Lung (tissue), 12 donors: ENCODE data around the gene ZBTB38. TPM values are rescaled to one million over a fixed set of nuclear protein-coding genes. Genes with fewer than 3 reads are reported as not detected.

ENCODE experiments used
- ATAC-seq: fragments of 200-7000 bp; cut with Tn5 transposase; one replicate; pipeline ENCODE4 v1.9.1; 2020; ENCODE audit warnings: moderate number of reproducible peaks; ENCODE audit not compliant: insufficient read depth, low FRiP score
- DNase-seq, 3 donors: peaks; one replicate each; pipeline ENCODE4 v3.0.0-alpha.2; 2013 to 2017
- H3K27ac ChIP-seq, 2 donors: one replicate each; pipeline ENCODE4 v1.5.1; 2013; ENCODE audit warnings: mild to moderate bottlenecking in 2 of 2, moderate library complexity in 2 of 2, control low read depth in 1 of 2, inconsistent platforms in 1 of 2, low read depth in 1 of 2, low read length in 1 of 2
- H3K27me3 ChIP-seq, 3 donors: one replicate each; pipeline ENCODE4 v1.5.1; 2013; ENCODE audit warnings: low read length in 2 of 3; ENCODE audit not compliant: control insufficient read depth in 3 of 3, insufficient read depth in 3 of 3
- H3K36me3 ChIP-seq, 4 donors: one replicate each; pipeline ENCODE4 v1.5.1; 2013; ENCODE audit warnings: low read length in 4 of 4, mild to moderate bottlenecking in 1 of 4, moderate library complexity in 1 of 4; ENCODE audit not compliant: control insufficient read depth in 4 of 4, insufficient read depth in 4 of 4
- H3K4me1 ChIP-seq, 5 donors: one replicate each; pipeline ENCODE4 v1.5.1; 2013; ENCODE audit warnings: low read length in 5 of 5, mild to moderate bottlenecking in 2 of 5, moderate library complexity in 1 of 5; ENCODE audit not compliant: control insufficient read depth in 5 of 5, insufficient read depth in 5 of 5
- H3K4me3 ChIP-seq: one replicate; pipeline ENCODE4 v1.5.1; 2013; ENCODE audit warnings: mild to moderate bottlenecking, control low read depth, moderate library complexity
- H3K9ac ChIP-seq, 2 donors: one replicate each; pipeline ENCODE4 v1.5.1; 2013; ENCODE audit warnings: low read length in 2 of 2, control low read depth in 1 of 2; ENCODE audit not compliant: insufficient read depth in 1 of 2
- H3K9me3 ChIP-seq, 4 donors: one replicate each; pipeline ENCODE4 v1.5.1; 2013; ENCODE audit warnings: low read length in 3 of 4, mild to moderate bottlenecking in 1 of 4, moderate library complexity in 1 of 4; ENCODE audit not compliant: control insufficient read depth in 4 of 4, insufficient read depth in 3 of 4
- CTCF ChIP-seq: IDR thresholded peaks from 2 replicates; pipeline ENCODE4 v1.5.1; 2012; ENCODE audit warnings: mild to moderate bottlenecking; ENCODE audit errors: control extremely low read depth, extremely low read depth
- WGBS, 2 donors: extraction: QIAGEN DNeasy Blood & Tissue Kit; methylation state at CpG; one replicate each; pipeline ENCODE4 v1.1.7; 2013; 5-methylcytosine and 5-hydroxymethylcytosine counted together
- polyA plus RNA-seq, 2 donors: library from polyadenylated mRNA; stranded (reverse); fragments of 200-250 nt; gene quantifications; one replicate each; pipeline ENCODE4 v1.2.1, GENCODE V29; 2013
- total RNA-seq, 2 donors: library from RNA; depleted of rRNA in 1 of 2; stranded (reverse); fragments of >200 nt in 1 of 2; gene quantifications; one replicate each; pipeline ENCODE4 v1.2.1, GENCODE V29; 2014 to 2021
- donor health status: control.
- donor health status: control.
- donor health status: Bipolar disorder and iron deficiency.
- donor health status: healthy.
- donor health status: DM: yes; HTN: yes; CAD: no.

Gene ZBTB38
- total and polyA plus RNA-seq, 4 donors: 9.3 to 111 (median 53.5) TPM

DNA sequence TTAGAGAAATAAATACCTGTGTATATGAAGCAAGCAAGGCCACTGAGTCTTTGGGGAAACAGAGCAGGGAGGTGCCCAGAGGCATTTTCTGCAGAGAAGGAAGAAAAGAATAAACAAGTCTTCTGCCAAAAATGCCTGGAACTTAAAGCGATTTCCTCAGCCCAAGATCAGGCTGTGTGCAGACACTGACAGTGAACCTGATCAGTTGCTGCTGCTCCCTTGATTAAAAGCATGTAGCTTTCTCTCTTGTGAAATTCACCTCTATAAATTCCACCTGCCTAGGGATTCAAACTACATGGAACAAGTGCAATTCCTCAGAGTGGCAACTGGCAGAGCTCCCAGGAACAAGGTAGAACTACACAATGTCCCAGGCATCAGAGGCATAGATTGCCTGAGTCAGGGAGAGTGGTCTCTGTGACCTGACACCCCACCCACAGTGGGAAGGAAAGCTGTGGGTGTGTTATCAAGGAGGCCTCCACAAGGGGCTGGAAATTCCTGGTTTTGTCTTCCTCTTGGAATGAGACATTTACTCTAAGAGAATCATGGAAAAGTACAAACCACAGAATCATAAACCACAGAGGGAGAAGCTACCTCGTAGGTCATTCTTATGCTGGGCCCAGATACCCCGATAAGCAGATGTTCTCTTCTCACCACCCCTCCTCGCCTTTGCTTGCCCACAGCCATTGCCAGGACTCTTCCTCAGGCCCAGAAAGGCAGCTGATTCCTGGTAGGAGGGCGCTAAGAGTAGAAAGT is 1.8 kb upstream of the ZBTB38 start:
- peaks cover 0 to 3% (median 0%) of the 10 kb centered on the region in 4 donors for H3K36me3 ChIP-seq
- H3K27ac ChIP-seq: peak overlapping the region; percentile 96 to 99
- peak; percentile 46 to 83 (median 69) for DNase-seq
- H3K9ac ChIP-seq: no peak overlapping the region
- 45 to 59% methylated on average over 5 of the region's 5 CpGs for WGBS, 2 donors
- H3K27me3 ChIP-seq: no peaks in the 10 kb centered on the region
- H3K4me3 ChIP-seq: no peak overlapping the region
- peaks cover 13 to 42% (median 27%) of the 10 kb centered on the region in 5 donors for H3K4me1 ChIP-seq
- H3K9me3 ChIP-seq: no peaks in the 10 kb centered on the region
- no peak for ATAC-seq
- no peak for TF ChIP-seq CTCF

GRCh38 chr3:141367038-141367730 is 1.1 kb upstream of the ZBTB38 start:
- whole genome bisulfite sequencing, 2 donors: 85 to 88% methylated on average over 12 of the region's 12 CpGs
- TF ChIP-seq CTCF: no peak
- DNase-seq (peak in 1 of 3 donors; percentile 35), ATAC-seq (no peak)
- peak overlapping the region; percentile 96 to 99 for H3K27ac ChIP-seq
- H3K27me3 ChIP-seq: no peaks in the 10 kb centered on the region
- H3K4me3 ChIP-seq: no peak overlapping the region
- H3K4me1 ChIP-seq: peaks cover 15 to 42% (median 26%) of the 10 kb centered on the region in 5 donors
- H3K9ac ChIP-seq: no peak overlapping the region
- peaks cover 0 to 3% (median 1%) of the 10 kb centered on the region in 4 donors for H3K36me3 ChIP-seq
- no peaks in the 10 kb centered on the region for H3K9me3 ChIP-seq

DNA sequence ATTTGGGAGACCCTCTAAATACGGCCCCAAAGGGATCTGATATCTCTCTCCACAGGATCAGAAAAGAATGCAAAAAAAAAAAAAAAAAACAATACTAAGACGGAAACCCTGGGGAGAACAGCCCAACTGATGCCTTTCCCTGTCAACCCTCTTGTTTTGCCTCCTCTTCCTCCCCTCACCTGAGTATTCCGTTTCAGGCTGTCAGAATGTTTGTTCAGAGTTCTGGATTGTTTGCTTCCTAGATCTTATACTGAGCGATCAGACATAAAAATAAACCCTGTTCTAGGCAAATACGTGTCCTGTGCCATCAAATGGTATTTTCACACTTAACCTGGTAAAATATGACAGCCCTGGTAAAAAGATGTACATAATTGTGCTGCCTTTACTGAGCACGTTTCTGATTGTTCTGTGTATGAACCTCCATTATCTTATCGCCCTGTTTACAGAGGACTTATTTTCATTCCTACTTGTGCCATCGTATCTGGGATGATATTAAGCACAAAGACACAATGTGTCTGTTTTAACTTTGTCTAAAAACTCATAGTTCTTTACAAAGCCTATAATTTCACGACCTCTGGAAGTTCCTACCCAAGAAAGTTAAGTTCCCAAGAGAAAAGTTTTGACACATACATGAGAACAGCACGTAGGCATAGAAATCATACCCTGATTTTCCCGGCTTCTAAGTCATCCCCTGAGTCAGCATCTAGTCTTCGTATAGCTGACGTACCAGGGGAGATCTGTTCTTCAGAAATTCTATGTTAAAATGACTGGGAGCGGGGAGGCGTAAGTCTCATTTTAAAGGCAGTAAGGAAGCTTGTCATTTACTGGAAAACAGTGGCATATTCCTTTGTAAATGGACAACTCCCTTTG is 856 bp downstream of the ZBTB38 start:
- Histone ChIP-seq H3K9ac (peak overlapping the region in 1 of 2 donors; percentile 81), H3K4me3 (peak overlapping the region; percentile 12), H3K27ac (peak overlapping the region; percentile 98 to 99), H3K36me3 (peaks cover 0 to 3% (median 3%) of the 10 kb centered on the region in 4 donors), H3K4me1 (peaks cover 17 to 42% (median 26%) of the 10 kb centered on the region in 5 donors), H3K27me3 (no peaks in the 10 kb centered on the region), H3K9me3 (no peaks in the 10 kb centered on the region)
- ATAC-seq (no peak), DNase-seq (peak in 2 of 3 donors; percentile 57 to 70)
- no peak for TF ChIP-seq CTCF
- 57 to 79% methylated on average over 15 of the region's 15 CpGs for WGBS, 2 donors
